SK-N-SH treated with all-trans-retinoic acid at 6 μM for 48 hours (cell line): ENCODE results near the gene OAF.

ENCODE experiments used
- ATAC-seq: fragments of 200-7000 bp; cut with Tn5 transposase; 3 replicates; pipeline ENCODE4 v1.9.1; 2020; ENCODE audit warnings: mild to moderate bottlenecking, moderate library complexity
- ARNTL ChIP-seq: fragments of 450-650 bp; formaldehyde crosslinking; IDR thresholded peaks from 2 replicates; pipeline ENCODE4 v1.5.0; 2020; ENCODE audit warnings: low read depth, mild to moderate bottlenecking, moderate library complexity, borderline replicate concordance
- BACH2 ChIP-seq: fragments of 250-450 bp; sonication (Bioruptor Pico); IDR thresholded peaks from 2 replicates; pipeline ENCODE4 v1.9.0; 2021; ENCODE audit warnings: mild to moderate bottlenecking, borderline replicate concordance
- CREB5 ChIP-seq: fragments of 250-450 bp; sonication (Bioruptor Pico); IDR thresholded peaks from 2 replicates; pipeline ENCODE4 v1.5.1; 2020; ENCODE audit warnings: low read depth, mild to moderate bottlenecking, moderate library complexity
- CSDC2 ChIP-seq: fragments of 250-450 bp; sonication (Bioruptor Pico); IDR thresholded peaks from 2 replicates; pipeline ENCODE4 v1.5.0; 2020; ENCODE audit warnings: mild to moderate bottlenecking, moderate library complexity
- CSRNP3 ChIP-seq: fragments of 250-450 bp; sonication (Bioruptor Pico); IDR thresholded peaks from 2 replicates; pipeline ENCODE4 v1.5.1; 2021; ENCODE audit warnings: mild to moderate bottlenecking, moderate library complexity
- ESRRG ChIP-seq: fragments of 250-450 bp; sonication (Bioruptor Pico); IDR thresholded peaks from 2 replicates; pipeline ENCODE4 v1.6.1; 2021; ENCODE audit warnings: mild to moderate bottlenecking
- GLIS3 ChIP-seq: fragments of 250-450 bp; sonication (Bioruptor Pico); IDR thresholded peaks from 2 replicates; pipeline ENCODE4 v1.5.0; 2020; ENCODE audit warnings: mild to moderate bottlenecking, moderate library complexity
- ISL1 ChIP-seq: fragments of 250-450 bp; sonication (Bioruptor Pico); IDR thresholded peaks from 2 replicates; pipeline ENCODE4 v2.1.2; 2022; ENCODE audit warnings: mild to moderate bottlenecking, moderate library complexity
- OSR1 ChIP-seq: fragments of 250-450 bp; sonication (Bioruptor Pico); IDR thresholded peaks from 2 replicates; pipeline ENCODE4 v1.8.0; 2022; ENCODE audit warnings: moderate library complexity, mild to moderate bottlenecking, inconsistent platforms
- PATZ1 ChIP-seq: fragments of 250-450 bp; sonication (Bioruptor Pico); IDR thresholded peaks from 2 replicates; pipeline ENCODE4 v1.8.0; 2020; ENCODE audit warnings: mild to moderate bottlenecking, moderate library complexity, borderline replicate concordance
- POU6F1 ChIP-seq: fragments of 250-450 bp; sonication (Bioruptor Pico); IDR thresholded peaks from 2 replicates; pipeline ENCODE4 v1.8.0; 2021; ENCODE audit warnings: low read depth, mild to moderate bottlenecking, moderate library complexity, borderline replicate concordance
- RARB ChIP-seq: fragments of 250-450 bp; sonication (Bioruptor Pico); IDR thresholded peaks from 2 replicates; pipeline ENCODE4 v1.8.0; 2021; ENCODE audit warnings: mild to moderate bottlenecking, moderate library complexity
- SNAI2 ChIP-seq: fragments of 250-450 bp; sonication (Bioruptor Pico); IDR thresholded peaks from 2 replicates; pipeline ENCODE4 v1.5.0; 2020; ENCODE audit warnings: mild to moderate bottlenecking, moderate library complexity
- TOX ChIP-seq: fragments of 250-450 bp; sonication (Bioruptor Pico); IDR thresholded peaks from 2 replicates; pipeline ENCODE4 v1.8.0; 2021; ENCODE audit warnings: mild to moderate bottlenecking, moderate library complexity, borderline replicate concordance
- TSHZ2 ChIP-seq: fragments of 250-450 bp; sonication (Bioruptor Pico); IDR thresholded peaks from 2 replicates; pipeline ENCODE4 v1.5.0; 2020; ENCODE audit warnings: mild to moderate bottlenecking, moderate library complexity
- ZC3H10 ChIP-seq: fragments of 250-450 bp; sonication (Bioruptor Pico); IDR thresholded peaks from 2 replicates; pipeline ENCODE4 v1.5.1; 2021; ENCODE audit warnings: mild to moderate bottlenecking, moderate library complexity
- ZFP30 ChIP-seq: fragments of 450-650 bp; formaldehyde crosslinking; IDR thresholded peaks from 2 replicates; pipeline ENCODE4 v1.5.0; 2022; ENCODE audit warnings: mild to moderate bottlenecking, moderate library complexity
- ZNF70 ChIP-seq: fragments of 450-650 bp; formaldehyde crosslinking; IDR thresholded peaks from 2 replicates; pipeline ENCODE4 v1.5.0; 2020; ENCODE audit warnings: mild to moderate bottlenecking, moderate library complexity
- ZNF8 ChIP-seq: fragments of 450-650 bp; formaldehyde crosslinking; IDR thresholded peaks from 2 replicates; pipeline ENCODE4 v1.5.0; 2020; ENCODE audit warnings: mild to moderate bottlenecking, moderate library complexity

Gene OAF

GRCh38 chr11:120245434-120245833 is 34.6 kb downstream of the OAF start:
- TF ChIP-seq TOX (CRISPR knock-in tag) (no peak), ZC3H10 (no peak), TSHZ2 (CRISPR knock-in tag) (no peak), SNAI2 (CRISPR knock-in tag) (no peak), ZFP30 (CRISPR knock-in tag) (no peak), ISL1 (CRISPR knock-in tag) (no peak), BACH2 (CRISPR knock-in tag) (no peak), PATZ1 (no peak), CSDC2 (CRISPR knock-in tag) (no peak), GLIS3 (no peak), ESRRG (CRISPR knock-in tag) (no peak), ZNF70 (CRISPR knock-in tag) (no peak), ZNF8 (no peak), CREB5 (CRISPR knock-in tag) (no peak), RARB (CRISPR knock-in tag) (no peak)
- no peak for ATAC-seq

- peak; percentile 44; the same call in 2 of the 3 replicates for ATAC-seq
- TF ChIP-seq POU6F1 (CRISPR knock-in tag) = no peak
Observed at GRCh38 chr11:120248551-120249278, 37.9 kb downstream of the OAF start.

GRCh38 chr11:120249279-120250262 is 38.7 kb downstream of the OAF start:
- ATAC-seq = no peak
- TF ChIP-seq ZNF8 (no peak), BACH2 (CRISPR knock-in tag) (no peak), ISL1 (CRISPR knock-in tag) (no peak), ARNTL (CRISPR knock-in tag) (no peak), CREB5 (CRISPR knock-in tag) (no peak), ESRRG (CRISPR knock-in tag) (no peak), CSDC2 (CRISPR knock-in tag) (no peak), SNAI2 (CRISPR knock-in tag) (no peak), POU6F1 (CRISPR knock-in tag) (no peak), TSHZ2 (CRISPR knock-in tag) (no peak), CSRNP3 (no peak), OSR1 (CRISPR knock-in tag) (no peak), ZC3H10 (no peak)
